ENCODE results near the gene TRAPPC10. TPM values are rescaled to one million over a fixed set of nuclear protein-coding genes. Genes with fewer than 3 reads are reported as not detected.

The TRAPPC10 gene
- total RNA-seq, 1 experiment from 2014 or later, result 32.9 TPM

DNA sequence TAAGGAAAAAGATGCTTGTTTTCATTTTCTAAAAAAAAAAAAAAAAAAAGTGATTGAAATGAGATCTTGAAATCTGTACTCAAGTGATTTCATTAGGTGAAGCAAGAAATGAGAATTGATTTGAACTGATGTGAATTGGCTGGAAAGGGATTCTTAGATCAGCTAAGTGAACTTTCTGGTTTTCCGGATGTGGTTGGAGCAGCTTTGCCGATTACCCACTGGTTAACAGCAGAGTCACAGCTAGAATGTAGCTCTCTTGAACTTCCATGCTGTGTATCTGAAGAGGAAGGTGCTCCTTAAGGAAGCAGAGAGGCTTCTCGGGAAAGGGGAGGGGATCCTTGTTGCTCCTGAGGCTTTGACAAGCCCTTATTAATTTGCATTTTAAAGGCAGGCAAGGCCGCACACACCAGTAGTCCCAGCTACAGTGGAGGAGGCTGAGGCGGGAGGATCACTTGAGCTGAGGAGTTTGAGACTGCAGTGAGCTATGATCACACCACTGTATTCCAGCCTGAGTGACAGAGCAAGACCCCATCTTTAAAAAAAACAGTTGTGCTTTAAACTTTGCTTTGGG lies 66.4 kb downstream of the TRAPPC10 start:
- no peaks in the 10 kb centered on the region for H3K9me3 Mint-ChIP-seq
- no peak overlapping the region for H4K5ac ChIP-seq (ENCODE audit: insufficient read length, low read depth, low read length)
- no peaks in the 10 kb centered on the region for H3K27me3 ChIP-seq (ENCODE audit: insufficient read depth, low read length)
- H3K23me2 ChIP-seq (ENCODE audit: insufficient read length, low read depth, low read length, poor library complexity, severe bottlenecking), result no peaks in the 10 kb centered on the region
- TF ChIP-seq, protein P1, sequence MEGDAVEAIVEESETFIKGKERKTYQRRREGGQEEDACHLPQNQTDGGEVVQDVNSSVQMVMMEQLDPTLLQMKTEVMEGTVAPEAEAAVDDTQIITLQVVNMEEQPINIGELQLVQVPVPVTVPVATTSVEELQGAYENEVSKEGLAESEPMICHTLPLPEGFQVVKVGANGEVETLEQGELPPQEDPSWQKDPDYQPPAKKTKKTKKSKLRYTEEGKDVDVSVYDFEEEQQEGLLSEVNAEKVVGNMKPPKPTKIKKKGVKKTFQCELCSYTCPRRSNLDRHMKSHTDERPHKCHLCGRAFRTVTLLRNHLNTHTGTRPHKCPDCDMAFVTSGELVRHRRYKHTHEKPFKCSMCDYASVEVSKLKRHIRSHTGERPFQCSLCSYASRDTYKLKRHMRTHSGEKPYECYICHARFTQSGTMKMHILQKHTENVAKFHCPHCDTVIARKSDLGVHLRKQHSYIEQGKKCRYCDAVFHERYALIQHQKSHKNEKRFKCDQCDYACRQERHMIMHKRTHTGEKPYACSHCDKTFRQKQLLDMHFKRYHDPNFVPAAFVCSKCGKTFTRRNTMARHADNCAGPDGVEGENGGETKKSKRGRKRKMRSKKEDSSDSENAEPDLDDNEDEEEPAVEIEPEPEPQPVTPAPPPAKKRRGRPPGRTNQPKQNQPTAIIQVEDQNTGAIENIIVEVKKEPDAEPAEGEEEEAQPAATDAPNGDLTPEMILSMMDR (conservative IDR thresholded peaks at IDR 0.05), result no peak
- no peak overlapping the region for H3K4ac ChIP-seq (ENCODE audit: low read depth, low read length)
- WGBS (ENCODE audit: extremely low coverage, insufficient read length, low lambda C conversion rate), result no CpG with 5 or more reads among the region's 5 CpGs
- H2BK120ac ChIP-seq (ENCODE audit: low read depth, low read length, poor library complexity, severe bottlenecking), result no peak overlapping the region
- no peak overlapping the region for H3K14ac ChIP-seq (ENCODE audit: insufficient read depth, low read length)
- no peak overlapping the region for H2BK5ac ChIP-seq (ENCODE audit: insufficient read length, low read length)
- H4K20me1 ChIP-seq (ENCODE audit: control insufficient read depth, insufficient read depth, insufficient read length), result no peaks in the 10 kb centered on the region
- H3T11ph ChIP-seq (ENCODE audit: low read length), result no peak overlapping the region
- H3K27ac Mint-ChIP-seq, result peak overlapping the region in 1 of 3 experiments; percentile 76; a peak in 4 of 7 replicates
- no peaks in the 10 kb centered on the region for H3K27me3 Mint-ChIP-seq (ENCODE audit: low read depth)
- no peak overlapping the region for H2BK20ac ChIP-seq (ENCODE audit: low read depth, low read length, poor library complexity, severe bottlenecking)
- DNase-seq, result peak; percentile 48
- no peak overlapping the region for H2AK5ac ChIP-seq (ENCODE audit: insufficient read length, low read length)
- no peak overlapping the region for H4K8ac ChIP-seq (replicated peaks; ENCODE audit: insufficient read length, low read depth, low read length)
- no peaks in the 10 kb centered on the region for H3K79me1 ChIP-seq (ENCODE audit: insufficient read depth, low read depth, low read length, poor library complexity, severe bottlenecking)
- H2AFZ ChIP-seq (ENCODE audit: low read length), result no peak overlapping the region
- H2BK12ac ChIP-seq (ENCODE audit: insufficient read length, low read depth, low read length), result no peak overlapping the region
- no peaks in the 10 kb centered on the region for H3K9me3 ChIP-seq (ENCODE audit: control insufficient read depth, low read depth, low read length)
- H3K4me1 ChIP-seq (ENCODE audit: insufficient read depth, low read length), result no peaks in the 10 kb centered on the region
- no peak overlapping the region for H2BK15ac ChIP-seq (ENCODE audit: low read depth, low read length)
- no peak overlapping the region for H3K23ac ChIP-seq (ENCODE audit: insufficient read length, low read depth, low read length)
- H3K9ac ChIP-seq (ENCODE audit: extremely low read depth, insufficient read length, low read length), result no peak overlapping the region
- H3K36me3 Mint-ChIP-seq (ENCODE audit: insufficient read depth in 1 of 3, low read depth in 3 of 3), result peaks cover 29 to 82% (median 74%) of the 10 kb centered on the region in 3 experiments; a peak in 6 of 7 replicates
- H4K91ac ChIP-seq (ENCODE audit: insufficient read length, low read depth, low read length), result no peak overlapping the region
- H3K79me2 ChIP-seq (ENCODE audit: insufficient read depth, low read length), result no peaks in the 10 kb centered on the region
- no peak overlapping the region for H3K4me3 Mint-ChIP-seq
- H3K27ac ChIP-seq (ENCODE audit: insufficient read length, low read depth, low read length), result no peak overlapping the region
- no peak overlapping the region for H3K18ac ChIP-seq (ENCODE audit: insufficient read length, low read depth, low read length)
- no peak overlapping the region for H3K56ac ChIP-seq (ENCODE audit: insufficient read length, low read depth, low read length)
- H3K4me2 ChIP-seq (ENCODE audit: insufficient read depth, insufficient read length, low read length), result no peak overlapping the region
- H3K4me1 Mint-ChIP-seq, result peaks cover 12% of the 10 kb centered on the region in 2 experiments

All from H9 (cell line).